Ishikawa (cell line): Measurements from ENCODE around the gene PRKCSH.

Experiments used
- CEBPB ChIP-seq: IDR thresholded peaks from 2 replicates; pipeline ENCODE4 v1.6.1; 2012
- CREB1 ChIP-seq: IDR thresholded peaks from 2 replicates; pipeline ENCODE4 v1.6.1; 2012; ENCODE audit warnings: low read depth
- EGR1 ChIP-seq: IDR thresholded peaks from 2 replicates; pipeline ENCODE4 v1.6.1; 2012
- EP300 ChIP-seq: IDR thresholded peaks from 2 replicates; pipeline ENCODE4 v1.6.1; 2012; ENCODE audit warnings: borderline replicate concordance
- FOXM1 ChIP-seq: IDR thresholded peaks from 2 replicates; pipeline ENCODE4 v1.6.1; 2012; ENCODE audit warnings: low read depth, borderline replicate concordance
- NFIC ChIP-seq: IDR thresholded peaks from 2 replicates; pipeline ENCODE4 v1.6.1; 2012
- TAF1 ChIP-seq: IDR thresholded peaks from 2 replicates; pipeline ENCODE4 v1.6.1; 2012; ENCODE audit warnings: low read depth, mild to moderate bottlenecking
- YY1 ChIP-seq: IDR thresholded peaks from 2 replicates; pipeline ENCODE4 v1.6.1; 2012; ENCODE audit warnings: low read depth
- ZBTB7A ChIP-seq: IDR thresholded peaks from 2 replicates; pipeline ENCODE4 v1.6.1; 2012; ENCODE audit warnings: low read depth
- TF ChIP-seq, protein P1 (sequence below): IDR thresholded peaks from 2 replicates; pipeline ENCODE4 v1.6.1; 2012
- TF ChIP-seq, protein P2 (sequence below): IDR thresholded peaks from 2 replicates; pipeline ENCODE4 v1.6.1; 2012
- TF ChIP-seq, protein P3 (sequence below): IDR thresholded peaks from 2 replicates; pipeline ENCODE4 v1.6.1; 2012; ENCODE audit warnings: low read depth, mild to moderate bottlenecking

PRKCSH gene

DNA sequence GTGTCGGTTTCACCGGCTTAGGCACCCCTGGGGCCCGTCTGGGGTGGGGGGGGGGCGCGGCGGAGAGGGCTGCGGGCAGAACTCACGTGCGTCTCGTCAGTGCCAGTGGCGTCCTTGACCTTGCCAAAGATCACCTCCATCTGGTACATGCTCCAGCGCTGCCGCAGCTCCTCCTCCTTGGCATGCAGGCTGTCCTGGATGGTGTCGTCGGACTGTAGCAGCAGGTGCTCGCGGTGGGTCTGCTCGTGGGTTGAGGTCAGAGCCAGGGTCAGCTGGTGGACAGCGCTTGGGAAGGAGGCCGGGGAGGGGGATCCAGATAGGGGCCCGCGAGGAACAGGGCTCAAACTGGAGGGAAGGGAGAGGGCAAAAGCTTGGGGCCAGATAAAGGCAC lies 11.6 kb upstream of the PRKCSH start:
- no peak for TF ChIP-seq EP300

DNA sequence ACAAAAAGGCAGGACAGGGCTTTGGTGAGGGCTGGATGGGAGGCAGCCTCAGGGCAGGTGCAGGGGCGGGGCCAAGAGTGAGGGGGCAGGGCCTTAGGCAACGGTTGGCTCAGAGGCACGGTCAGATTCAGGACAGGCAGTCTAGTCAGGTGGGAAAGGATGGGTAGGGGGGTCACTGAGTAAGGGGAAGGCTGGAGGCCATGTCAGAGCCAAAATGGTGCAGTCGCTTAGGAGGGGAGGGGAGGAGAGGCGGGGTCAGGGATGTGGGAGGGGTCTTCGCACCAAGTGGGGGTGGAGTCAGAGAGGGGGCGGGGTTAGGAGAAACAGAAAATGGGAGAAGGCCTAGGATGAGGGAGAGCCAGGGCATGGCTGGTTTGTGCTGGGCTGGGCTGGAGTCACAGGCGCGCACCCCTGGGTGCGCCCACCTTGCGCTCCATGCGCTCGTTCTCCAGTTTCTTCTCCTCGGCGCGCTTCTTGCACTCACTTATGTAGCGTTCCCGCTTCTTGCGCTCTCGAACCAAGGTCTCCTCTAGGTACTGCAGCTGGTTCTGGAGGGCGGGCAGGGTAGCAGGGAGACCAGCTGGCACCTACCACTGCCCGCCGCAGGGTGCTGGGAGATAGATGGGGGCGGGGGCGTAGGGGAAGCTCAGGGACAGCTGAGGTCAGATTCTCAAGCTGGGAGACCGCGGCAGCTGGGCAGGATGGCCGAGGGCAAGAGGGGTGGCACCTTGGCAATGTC lies 9.5 kb upstream of the PRKCSH start:
- TF ChIP-seq NFIC = no peak
- TF ChIP-seq, protein P1, sequence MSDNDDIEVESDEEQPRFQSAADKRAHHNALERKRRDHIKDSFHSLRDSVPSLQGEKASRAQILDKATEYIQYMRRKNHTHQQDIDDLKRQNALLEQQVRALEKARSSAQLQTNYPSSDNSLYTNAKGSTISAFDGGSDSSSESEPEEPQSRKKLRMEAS = no peak
- no peak for TF ChIP-seq YY1

DNA sequence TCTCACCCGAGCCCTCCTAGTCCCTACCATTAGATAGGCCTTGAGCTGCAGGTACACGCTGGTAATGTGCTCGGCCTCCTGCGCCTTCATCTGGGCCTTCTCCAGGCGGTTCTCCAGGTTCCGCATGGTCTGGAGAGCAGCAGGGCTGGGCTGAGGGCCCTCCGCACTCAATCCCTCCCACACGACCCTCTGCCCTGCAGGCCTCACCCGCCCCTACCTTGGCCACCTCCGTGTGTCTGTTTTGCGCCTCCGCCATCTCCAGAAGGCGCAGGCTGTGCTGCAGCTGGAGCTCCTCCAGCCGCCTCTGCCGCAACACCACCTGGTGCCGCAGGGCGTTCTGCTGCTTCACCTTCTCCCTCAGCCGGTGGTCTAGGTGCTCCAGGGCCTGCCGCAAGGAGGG lies 8.8 kb upstream of the PRKCSH start:
- TF ChIP-seq, protein P1 = no peak
- no peak for TF ChIP-seq TAF1
- no peak for TF ChIP-seq CREB1
- TF ChIP-seq EGR1 = no peak
- TF ChIP-seq, protein P2, sequence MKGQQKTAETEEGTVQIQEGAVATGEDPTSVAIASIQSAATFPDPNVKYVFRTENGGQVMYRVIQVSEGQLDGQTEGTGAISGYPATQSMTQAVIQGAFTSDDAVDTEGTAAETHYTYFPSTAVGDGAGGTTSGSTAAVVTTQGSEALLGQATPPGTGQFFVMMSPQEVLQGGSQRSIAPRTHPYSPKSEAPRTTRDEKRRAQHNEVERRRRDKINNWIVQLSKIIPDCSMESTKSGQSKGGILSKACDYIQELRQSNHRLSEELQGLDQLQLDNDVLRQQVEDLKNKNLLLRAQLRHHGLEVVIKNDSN = no peak
- TF ChIP-seq ZBTB7A = no peak
- TF ChIP-seq, protein P3, sequence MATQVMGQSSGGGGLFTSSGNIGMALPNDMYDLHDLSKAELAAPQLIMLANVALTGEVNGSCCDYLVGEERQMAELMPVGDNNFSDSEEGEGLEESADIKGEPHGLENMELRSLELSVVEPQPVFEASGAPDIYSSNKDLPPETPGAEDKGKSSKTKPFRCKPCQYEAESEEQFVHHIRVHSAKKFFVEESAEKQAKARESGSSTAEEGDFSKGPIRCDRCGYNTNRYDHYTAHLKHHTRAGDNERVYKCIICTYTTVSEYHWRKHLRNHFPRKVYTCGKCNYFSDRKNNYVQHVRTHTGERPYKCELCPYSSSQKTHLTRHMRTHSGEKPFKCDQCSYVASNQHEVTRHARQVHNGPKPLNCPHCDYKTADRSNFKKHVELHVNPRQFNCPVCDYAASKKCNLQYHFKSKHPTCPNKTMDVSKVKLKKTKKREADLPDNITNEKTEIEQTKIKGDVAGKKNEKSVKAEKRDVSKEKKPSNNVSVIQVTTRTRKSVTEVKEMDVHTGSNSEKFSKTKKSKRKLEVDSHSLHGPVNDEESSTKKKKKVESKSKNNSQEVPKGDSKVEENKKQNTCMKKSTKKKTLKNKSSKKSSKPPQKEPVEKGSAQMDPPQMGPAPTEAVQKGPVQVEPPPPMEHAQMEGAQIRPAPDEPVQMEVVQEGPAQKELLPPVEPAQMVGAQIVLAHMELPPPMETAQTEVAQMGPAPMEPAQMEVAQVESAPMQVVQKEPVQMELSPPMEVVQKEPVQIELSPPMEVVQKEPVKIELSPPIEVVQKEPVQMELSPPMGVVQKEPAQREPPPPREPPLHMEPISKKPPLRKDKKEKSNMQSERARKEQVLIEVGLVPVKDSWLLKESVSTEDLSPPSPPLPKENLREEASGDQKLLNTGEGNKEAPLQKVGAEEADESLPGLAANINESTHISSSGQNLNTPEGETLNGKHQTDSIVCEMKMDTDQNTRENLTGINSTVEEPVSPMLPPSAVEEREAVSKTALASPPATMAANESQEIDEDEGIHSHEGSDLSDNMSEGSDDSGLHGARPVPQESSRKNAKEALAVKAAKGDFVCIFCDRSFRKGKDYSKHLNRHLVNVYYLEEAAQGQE = no peak
- no peak for TF ChIP-seq CEBPB
- TF ChIP-seq NFIC = no peak
- TF ChIP-seq EP300 = no peak

DNA sequence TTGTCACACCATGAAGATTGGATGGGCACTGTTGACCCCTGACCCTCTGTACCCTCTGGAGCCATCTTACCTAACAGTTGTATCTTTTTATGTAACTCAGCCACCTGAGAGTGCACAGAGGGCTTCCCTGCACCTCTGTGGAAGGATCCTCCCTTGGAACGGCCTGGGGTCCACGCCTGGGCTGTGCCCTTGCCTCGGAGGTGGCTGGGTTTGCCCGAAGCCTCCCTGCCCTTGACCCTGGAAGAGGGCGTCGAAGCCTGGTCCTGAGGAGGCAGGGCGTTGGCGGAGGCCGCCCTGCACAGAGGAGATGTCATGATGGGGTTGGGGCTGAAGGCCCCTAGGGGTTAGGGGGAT lies 755 bp upstream of the PRKCSH start:
- TF ChIP-seq FOXM1 = no peak

DNA sequence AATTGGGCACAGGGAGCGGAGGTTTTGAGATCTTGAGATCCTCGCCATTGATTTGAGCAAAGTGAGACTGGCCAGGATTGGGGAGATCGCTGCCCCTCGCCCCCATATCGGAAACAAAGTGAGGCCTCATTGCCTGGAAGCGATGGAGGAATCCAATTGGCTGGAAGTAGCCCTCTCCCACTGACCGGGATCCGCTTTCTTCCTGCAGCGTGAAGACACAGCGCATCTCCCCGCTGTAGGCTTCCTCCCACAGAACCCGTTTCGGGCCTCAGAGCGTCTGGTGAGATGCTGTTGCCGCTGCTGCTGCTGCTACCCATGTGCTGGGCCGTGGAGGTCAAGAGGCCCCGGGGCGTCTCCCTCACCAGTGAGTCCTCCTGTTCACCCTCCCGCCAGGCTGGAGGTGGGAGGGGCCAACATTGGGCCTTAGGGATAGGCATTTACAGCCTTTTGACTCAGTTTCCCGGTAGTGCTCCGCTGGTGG lies 438 bp downstream of the PRKCSH start:
- TF ChIP-seq, protein P1 = no peak
- 0 out of 2 replicates have a peak, but pooled peaks have one; percentile 11 for TF ChIP-seq TAF1
- TF ChIP-seq CREB1 = no peak
- no peak for TF ChIP-seq EP300
- TF ChIP-seq, protein P3 = no peak
- TF ChIP-seq CEBPB = no peak

DNA sequence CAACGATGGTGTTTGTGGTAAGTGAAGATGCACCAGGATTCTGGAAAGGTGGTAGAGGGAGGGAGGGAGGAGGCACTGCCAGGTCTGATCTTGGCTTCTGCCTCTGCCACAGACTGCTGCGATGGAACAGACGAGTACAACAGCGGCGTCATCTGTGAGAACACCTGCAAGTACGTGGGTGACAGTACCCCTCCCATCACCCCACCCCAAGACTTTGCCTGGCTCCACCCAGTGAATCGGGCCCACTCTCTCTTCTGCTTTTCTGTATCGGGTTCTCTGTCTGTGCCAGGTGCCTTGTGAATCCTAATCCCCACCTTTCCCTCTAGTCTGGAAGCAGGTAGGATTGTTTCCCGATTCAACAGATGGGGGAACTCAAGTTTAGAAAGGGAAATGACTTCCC lies 2.5 kb downstream of the PRKCSH start:
- no peak for TF ChIP-seq EGR1
- TF ChIP-seq, protein P1 = no peak
- TF ChIP-seq, protein P3 = no peak

DNA sequence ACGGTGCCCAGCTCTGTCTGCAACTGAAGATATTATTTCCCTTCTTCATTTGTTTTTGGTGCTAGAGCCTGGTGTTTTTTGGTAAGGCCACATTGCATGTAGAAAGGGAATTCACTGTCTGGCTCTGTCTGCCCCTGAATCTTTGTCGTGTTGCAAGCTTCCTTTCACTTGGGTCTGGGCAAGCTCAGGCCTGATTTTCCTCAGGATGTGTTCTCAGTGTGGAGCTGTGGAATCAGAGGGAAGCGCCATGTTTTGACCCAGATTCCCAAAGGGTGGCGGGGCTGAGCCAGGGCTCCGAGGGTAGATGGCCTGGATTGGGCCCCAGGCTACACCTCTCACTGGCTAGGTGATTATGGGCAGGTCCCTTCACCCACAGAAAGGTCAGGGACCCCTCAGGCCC lies 8.6 kb downstream of the PRKCSH start:
- TF ChIP-seq, protein P3 = no peak
- no peak for TF ChIP-seq YY1
